Effector CD8-positive, alpha-beta T cell (primary cell): ENCODE results near the gene VAT1.
"Not testable (repeated sequence)": the region's sequence is repeated elsewhere in the genome, so short reads cannot be mapped to it uniquely, and the experiment has no call there.

Experiments used
- DNase-seq: peaks from one replicate; lab custom pipeline; 2025; lab: John Stamatoyannopoulos, UW
- total RNA-seq, 4 experiments: gene quantifications; one replicate each; lab custom pipeline; 2026; lab: John Stamatoyannopoulos, UW

VAT1 gene
- 39.7 to 66.7 (median 48.0) reads per million in 4 experiments for total RNA-seq

- peak; percentile 46 for DNase-seq
Observed at GRCh38 chr17:43021741-43022512, at the start of gene VAT1. Gene VAT1, minus strand, starts transcription at chr17:43022385. Its CDS starts 63 bp downstream, at chr17:43022322.

- no peak for DNase-seq
Observed at GRCh38 chr17:43070872-43071271, 48.7 kb upstream of the VAT1 start.

- DNase-seq: no peak
Observed at GRCh38 chr17:43070257-43070656, 48.1 kb upstream of the VAT1 start.

DNA sequence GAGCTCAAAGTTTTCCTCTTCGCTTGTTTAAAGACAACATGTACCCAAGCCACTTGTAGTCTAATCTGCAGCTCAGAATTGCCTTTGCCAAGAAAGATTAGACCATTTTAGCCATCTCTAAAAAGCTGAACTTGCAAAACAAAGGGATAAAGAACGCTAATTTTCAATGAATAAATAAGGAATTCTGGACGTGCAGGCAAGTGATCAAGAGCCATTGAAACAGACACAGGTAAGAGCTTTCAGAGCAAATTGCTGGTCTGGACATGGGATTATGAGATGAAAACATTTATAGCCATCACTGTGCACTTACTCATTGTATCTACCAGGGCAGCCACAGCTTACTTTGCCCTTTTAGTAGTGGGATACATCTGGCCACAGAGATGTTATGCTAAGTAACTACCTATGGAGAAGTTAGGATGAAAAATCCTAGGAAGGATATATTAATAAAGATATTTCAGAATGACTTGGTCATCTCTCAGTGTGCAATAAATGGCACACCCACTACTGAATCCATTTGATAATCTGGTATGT lies 47.2 kb upstream of the VAT1 start:
- DNase-seq: no peak

DNA sequence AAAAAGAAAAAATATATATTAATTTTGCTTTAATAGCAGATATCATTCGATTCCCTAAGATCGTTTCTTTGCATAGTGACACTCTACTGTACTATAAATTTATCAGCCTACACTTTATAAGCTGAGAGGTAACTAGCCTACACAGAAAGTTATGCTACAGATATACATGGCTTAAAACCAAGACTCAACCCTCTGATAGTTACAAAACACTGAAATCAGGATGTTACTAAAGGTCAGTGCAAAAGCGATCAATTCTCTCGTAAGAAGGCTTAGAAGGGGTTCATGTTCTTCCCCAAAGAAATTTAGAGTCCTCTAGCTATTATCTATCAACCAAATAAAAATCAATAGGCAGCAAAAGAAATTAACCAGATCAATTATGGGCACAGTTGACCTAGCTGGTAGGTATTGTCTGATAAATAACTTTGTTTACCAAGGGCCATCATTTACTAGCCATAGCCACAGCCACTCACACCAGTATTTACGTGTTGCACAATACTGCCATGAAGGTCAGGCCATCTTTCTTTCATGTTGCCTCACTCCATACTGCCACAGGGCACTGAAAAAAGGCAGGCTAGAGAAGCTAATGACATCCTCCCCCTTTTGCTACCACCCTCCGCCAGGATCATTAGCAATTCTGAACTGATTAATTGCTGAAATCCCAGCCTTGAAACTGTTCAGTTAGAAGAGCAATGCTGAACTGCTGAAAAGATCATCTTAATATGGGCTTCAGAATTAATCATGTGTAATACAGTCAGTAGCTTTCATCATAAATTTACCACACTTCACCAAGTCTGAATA lies 46.6 kb upstream of the VAT1 start:
- DNase-seq: no peak

DNA sequence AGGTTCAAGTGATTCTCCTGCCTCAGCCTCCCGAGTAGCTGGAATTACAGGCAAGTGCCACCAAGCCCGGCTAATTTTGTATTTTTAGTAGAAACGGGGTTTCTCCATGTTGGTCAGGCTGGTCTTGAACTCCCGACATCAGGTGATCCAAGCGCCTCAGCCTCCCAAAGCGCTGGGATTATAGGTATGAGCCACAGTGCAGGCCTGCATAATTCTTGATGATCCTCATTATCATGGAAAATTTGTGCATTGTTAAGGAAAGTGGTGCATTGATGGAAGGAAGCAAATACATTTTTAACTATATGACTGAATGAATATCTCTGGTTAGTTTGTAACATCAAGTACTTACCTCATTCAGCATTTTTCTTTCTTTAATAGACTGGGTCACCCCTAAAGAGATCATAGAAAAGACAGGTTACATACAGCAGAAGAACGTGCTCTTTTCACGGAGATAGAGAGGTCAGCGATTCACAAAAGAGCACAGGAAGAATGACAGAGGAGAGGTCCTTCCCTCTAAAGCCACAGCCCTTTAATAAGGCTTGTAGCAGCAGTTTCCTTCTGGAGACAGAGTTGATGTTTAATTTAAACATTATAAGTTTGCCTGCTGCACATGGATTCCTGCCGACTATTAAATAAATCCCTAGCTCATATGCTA lies 40.9 kb upstream of the VAT1 start:
- no peak for DNase-seq

- DNase-seq: no peak
Observed at GRCh38 chr17:43056051-43056450, 33.9 kb upstream of the VAT1 start.

GRCh38 chr17:43053008-43053407 lies 30.8 kb upstream of the VAT1 start:
- DNase-seq: not testable (repeated sequence)

DNA sequence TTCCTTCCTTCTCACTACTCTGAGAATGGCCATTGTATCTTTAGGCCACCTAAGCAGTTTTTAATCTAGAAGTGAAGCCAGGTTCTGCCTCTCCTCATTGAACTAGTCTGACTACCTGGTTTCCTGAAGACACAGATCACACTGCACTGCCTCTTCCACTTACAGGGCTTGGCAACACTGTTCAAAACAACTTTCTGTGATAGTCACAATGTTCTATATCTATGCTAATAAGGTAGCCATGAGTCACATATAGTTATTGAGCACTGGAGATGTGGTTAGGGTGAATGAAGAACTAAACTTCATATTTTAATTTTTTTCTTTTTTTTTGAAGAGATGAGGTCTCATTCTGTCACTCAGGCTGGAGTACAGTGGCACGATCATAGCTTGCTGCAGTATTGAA lies 29.8 kb upstream of the VAT1 start:
- DNase-seq: no peak

DNA sequence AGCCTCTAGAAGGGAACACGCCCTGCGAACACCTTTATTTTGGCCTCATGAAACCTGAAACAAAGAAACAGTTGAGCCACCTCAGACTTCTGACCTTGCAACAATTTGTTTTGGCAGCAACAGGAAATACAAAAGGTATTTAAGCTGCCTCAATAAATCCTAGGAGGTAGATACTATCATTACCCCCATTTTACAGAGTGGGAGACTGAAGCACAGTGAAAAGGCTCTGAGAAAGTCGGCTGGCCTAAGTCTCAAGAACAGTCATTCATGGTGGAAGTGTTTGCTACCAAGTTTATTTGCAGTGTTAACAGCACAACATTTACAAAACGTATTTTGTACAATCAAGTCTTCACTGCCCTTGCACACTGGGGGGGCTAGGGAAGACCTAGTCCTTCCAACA lies 21.8 kb upstream of the VAT1 start:
- no peak for DNase-seq

DNA sequence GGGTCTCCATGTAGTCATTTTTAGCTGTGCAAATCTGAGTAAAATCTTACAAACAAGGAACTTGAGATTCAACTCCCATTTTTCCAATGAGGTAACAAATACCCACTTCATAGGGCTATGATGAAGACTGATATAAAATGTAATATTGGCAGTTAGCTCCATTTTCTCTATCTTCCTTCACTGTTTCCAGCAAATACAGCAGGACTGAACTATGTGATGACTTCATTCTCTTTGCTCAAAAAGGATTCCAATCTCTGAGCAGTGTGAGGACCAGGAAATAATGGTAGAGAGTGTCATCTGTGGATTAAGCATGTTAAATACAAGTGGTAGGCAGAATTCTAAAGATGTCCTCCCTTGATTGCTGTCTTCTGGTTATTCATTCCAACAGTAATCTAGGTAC lies 21.1 kb upstream of the VAT1 start:
- DNase-seq: no peak

GRCh38 chr17:43042025-43042628 lies 19.9 kb upstream of the VAT1 start:
- no peak for DNase-seq

DNA sequence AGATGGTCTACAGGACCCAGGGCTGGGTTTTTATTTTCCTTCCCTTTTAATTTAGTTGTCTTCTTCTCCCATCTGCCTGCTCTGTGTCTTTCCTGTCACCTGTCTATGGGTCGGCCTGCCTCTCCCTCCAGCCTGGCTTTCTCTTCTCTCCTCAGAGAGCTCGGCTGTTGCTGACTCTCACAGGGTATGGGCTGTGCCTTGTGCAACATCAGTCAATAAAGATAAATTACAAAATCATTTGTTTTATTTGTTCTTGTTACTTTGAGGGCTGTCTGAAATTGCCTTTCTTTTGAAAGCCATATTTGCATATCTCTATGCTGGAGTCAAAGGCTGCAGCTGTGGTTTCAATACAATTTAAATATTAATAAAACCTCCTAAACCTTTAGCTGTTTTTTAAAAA lies 18.5 kb upstream of the VAT1 start:
- DNase-seq: no peak

DNA sequence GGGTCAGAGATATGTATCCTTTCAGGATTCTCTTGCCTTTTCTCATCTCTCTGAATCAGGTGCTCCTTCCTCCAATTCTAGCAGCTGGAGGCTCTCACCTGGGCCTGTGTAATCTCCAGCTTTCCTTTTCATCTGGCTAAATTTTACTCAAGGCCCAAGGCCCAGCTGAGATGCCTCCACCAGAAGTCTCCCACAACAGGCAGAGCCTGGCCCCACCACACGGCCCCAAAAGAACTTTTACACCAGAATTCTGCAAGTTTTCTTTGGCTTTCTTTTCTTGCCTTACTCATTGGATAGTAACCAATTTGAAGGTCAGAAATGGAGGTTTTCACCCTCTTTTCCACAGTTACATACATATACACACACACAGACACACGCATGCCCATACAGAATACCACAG lies 17.5 kb upstream of the VAT1 start:
- no peak for DNase-seq

GRCh38 chr17:43034894-43035293 lies 12.7 kb upstream of the VAT1 start:
- DNase-seq: no peak

GRCh38 chr17:43033948-43034881 lies 12.0 kb upstream of the VAT1 start:
- DNase-seq: no peak

GRCh38 chr17:43031666-43032065 lies 9.5 kb upstream of the VAT1 start:
- DNase-seq: no peak

DNA sequence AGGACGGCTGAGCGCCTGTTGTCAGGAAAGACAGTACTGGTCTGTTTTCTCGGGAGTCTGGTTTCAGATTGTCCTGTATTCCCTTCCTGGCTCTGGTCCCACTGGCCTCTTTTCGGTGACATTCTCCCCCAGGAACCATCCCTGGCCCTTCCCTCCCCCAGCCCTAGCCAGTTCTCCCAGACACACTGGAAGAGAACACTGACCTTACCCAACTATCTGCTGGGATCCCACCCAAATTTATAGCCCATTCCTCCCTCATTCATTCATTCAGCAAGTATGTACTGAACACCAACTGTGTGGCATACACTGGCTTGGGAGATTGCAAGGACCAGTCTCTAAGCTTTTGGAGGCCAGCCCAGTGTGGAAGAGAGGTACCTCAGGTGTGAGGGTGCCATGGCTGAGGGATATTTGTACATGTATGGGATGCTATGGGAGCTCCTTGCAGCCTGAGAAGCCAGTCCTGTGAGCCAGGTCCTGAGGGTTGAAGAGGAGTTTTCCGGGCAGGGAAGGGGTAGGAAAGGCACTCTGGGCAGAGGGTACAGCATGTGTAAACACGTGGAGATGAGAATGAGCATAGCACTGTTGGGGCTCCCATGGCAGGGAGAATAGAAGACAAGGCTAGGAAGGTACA lies 8.1 kb upstream of the VAT1 start:
- DNase-seq: no peak

- DNase-seq: no peak
Observed at GRCh38 chr17:43028221-43028861, 6.2 kb upstream of the VAT1 start.
